Tongue (tissue), 2 donors: ENCODE data around the gene OAS1. TPM values are rescaled to one million over a fixed set of nuclear protein-coding genes. Genes with fewer than 3 reads are reported as not detected.

Source experiments
- DNase-seq: peaks from one replicate; pipeline ENCODE4 v3.0.0-alpha.2; 2015
- total RNA-seq: library from RNA; depleted of rRNA; stranded (reverse); fragments of >200 nt; gene quantifications from one replicate; pipeline ENCODE4 v1.2.3, GENCODE V29; 2014

The OAS1 gene
- 7.8 TPM for total RNA-seq

- peak; percentile 46 for DNase-seq
These were observed at the start of gene OAS1 for GRCh38 chr12:112906712-112907414. OAS1 (plus strand) TSS chr12:112906962; CDS start chr12:112907040, 78 bp downstream.

GRCh38 chr12:112859291-112859690 is 47.5 kb upstream of the OAS1 start:
- DNase-seq, result no peak

- DNase-seq, result no peak
These were observed 46.6 kb upstream of the OAS1 start for GRCh38 chr12:112860181-112860580.

GRCh38 chr12:112861284-112861683 is 45.5 kb upstream of the OAS1 start:
- DNase-seq, result no peak

- no peak for DNase-seq
These were observed 44.0 kb upstream of the OAS1 start for GRCh38 chr12:112862636-112863290.

GRCh38 chr12:112868459-112869041 is 38.2 kb upstream of the OAS1 start:
- DNase-seq, result no peak

GRCh38 chr12:112869091-112869490 is 37.7 kb upstream of the OAS1 start:
- no peak for DNase-seq

GRCh38 chr12:112869778-112870177 is 37.0 kb upstream of the OAS1 start:
- DNase-seq, result no peak

- no peak for DNase-seq
These were observed 36.3 kb upstream of the OAS1 start for GRCh38 chr12:112870267-112870980.

GRCh38 chr12:112875608-112876007 is 31.2 kb upstream of the OAS1 start:
- no peak for DNase-seq

GRCh38 chr12:112876506-112876905 is 30.3 kb upstream of the OAS1 start:
- DNase-seq, result no peak

GRCh38 chr12:112877006-112877405 is 29.8 kb upstream of the OAS1 start:
- DNase-seq, result no peak

GRCh38 chr12:112878488-112878887 is 28.3 kb upstream of the OAS1 start:
- DNase-seq, result no peak

GRCh38 chr12:112879191-112879705 is 27.5 kb upstream of the OAS1 start:
- DNase-seq, result no peak

- no peak for DNase-seq
These were observed 25.2 kb upstream of the OAS1 start for GRCh38 chr12:112881602-112882001.

- no peak for DNase-seq
These were observed 21.5 kb upstream of the OAS1 start for GRCh38 chr12:112885236-112885635.

GRCh38 chr12:112887550-112887949 is 19.2 kb upstream of the OAS1 start:
- DNase-seq, result no peak

- DNase-seq, result no peak
These were observed 15.4 kb upstream of the OAS1 start for GRCh38 chr12:112891093-112892024.

GRCh38 chr12:112892856-112893255 is 13.9 kb upstream of the OAS1 start:
- no peak for DNase-seq

GRCh38 chr12:112894128-112894527 is 12.6 kb upstream of the OAS1 start:
- no peak for DNase-seq

- DNase-seq, result no peak
These were observed 8.4 kb upstream of the OAS1 start for GRCh38 chr12:112898380-112898779.
